Measurements from ENCODE around the gene ECHDC1.

The ECHDC1 gene

DNA sequence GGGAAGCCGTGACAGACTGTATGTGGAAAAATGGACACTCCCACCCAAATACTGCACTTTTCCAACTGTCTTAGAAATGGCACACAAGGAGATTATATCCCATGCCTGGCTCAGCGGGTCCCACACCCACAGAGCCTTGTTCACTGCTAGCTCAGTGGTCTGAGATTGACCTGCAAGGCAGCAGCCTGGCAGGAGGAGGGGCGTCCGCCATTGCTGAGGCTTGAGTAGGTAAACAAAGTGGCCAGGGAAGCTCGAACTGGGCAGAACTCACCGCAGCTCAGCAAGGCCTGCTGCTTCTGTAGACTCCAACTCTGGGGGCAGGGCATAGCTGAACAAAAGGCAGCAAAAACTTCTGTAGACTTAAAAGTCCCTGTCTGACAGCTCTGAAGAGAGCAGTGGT is 88.1 kb downstream of the ECHDC1 start:
- TF ChIP-seq GATA1 (IDR thresholded peaks at IDR 0.05; ENCODE audit: low read depth, low read length), result no peak
- no peak for TF ChIP-seq POLR2A (IDR thresholded peaks at IDR 0.05; ENCODE audit: low read length)

GRCh38 chr6:127249621-127250020 is 93.8 kb downstream of the ECHDC1 start:
- no peak for DNase-seq
- TF ChIP-seq POLR2A (IDR thresholded peaks at IDR 0.05; ENCODE audit: low read length) (no peak), GATA1 (IDR thresholded peaks at IDR 0.05; ENCODE audit: low read depth, low read length) (no peak)

More for the DNA sequence above, 88.1 kb downstream of the ECHDC1 start:
- DNase-seq, result no peak

DNA sequence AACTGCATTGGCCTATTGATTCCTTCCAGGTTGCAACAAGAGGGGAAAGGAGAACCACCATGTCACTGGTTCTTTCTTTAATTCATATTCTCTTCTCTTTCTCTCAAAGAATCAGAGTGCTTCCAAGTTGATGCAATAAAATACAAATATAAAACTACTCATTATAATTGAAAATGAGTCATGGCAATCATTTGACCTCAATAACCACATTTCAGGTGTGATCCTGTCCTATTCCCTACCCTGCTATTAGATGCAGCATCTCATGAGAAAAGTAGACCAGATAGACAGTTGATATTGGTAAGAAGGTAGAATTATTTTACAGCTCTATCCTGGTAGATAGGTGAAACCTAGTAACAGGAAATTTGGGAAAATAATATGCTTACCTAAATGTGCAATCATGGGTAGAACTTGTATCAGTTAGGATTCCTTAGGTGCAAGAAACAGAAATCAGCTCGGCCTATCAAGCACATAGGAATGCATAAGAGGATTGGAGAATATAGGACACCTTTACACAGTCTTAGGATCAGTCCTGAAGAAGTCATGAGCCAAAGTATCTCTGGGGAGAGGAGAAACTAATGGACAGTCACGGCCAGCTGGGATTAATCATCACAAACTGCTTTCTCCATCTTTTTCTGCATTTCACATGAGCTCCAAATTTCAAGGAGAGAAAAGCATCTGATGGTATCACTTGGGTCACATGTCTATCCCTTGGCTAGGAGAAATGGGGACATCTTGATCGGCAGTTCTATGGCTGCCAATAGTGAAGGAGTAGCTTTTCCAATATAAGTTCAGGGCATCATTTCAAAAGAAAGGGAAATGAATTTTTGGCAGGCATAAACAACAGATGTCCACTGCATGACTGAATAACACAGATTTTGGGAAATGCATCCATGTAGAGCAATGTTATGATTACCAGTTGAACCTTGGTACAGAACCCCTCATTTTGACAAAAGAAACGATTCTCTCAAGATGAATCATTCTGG is 96.0 kb downstream of the ECHDC1 start:
- TF ChIP-seq GATA1 (IDR thresholded peaks at IDR 0.05; ENCODE audit: low read depth, low read length) (no peak), POLR2A (IDR thresholded peaks at IDR 0.05; ENCODE audit: low read length) (no peak)

GRCh38 chr6:127243501-127243900 is 99.9 kb downstream of the ECHDC1 start:
- no peak for TF ChIP-seq POLR2A (IDR thresholded peaks at IDR 0.05; ENCODE audit: low read length)
- no peak for TF ChIP-seq GATA1 (IDR thresholded peaks at IDR 0.05; ENCODE audit: low read depth, low read length)
- DNase-seq, result no peak

More for the DNA sequence above, 96.0 kb downstream of the ECHDC1 start:
- no peak for DNase-seq
